GM18907 (cell line): ENCODE measurements around the gene STARD3.

Experiments used
- ATAC-seq: cut with Tn5 transposase; IDR thresholded peaks from one replicate; pipeline ENCODE4 v1.9.1; 2021; ENCODE audit warnings: mild to moderate bottlenecking, moderate library complexity; ENCODE audit not compliant: unreplicated experiment

The STARD3 gene

DNA sequence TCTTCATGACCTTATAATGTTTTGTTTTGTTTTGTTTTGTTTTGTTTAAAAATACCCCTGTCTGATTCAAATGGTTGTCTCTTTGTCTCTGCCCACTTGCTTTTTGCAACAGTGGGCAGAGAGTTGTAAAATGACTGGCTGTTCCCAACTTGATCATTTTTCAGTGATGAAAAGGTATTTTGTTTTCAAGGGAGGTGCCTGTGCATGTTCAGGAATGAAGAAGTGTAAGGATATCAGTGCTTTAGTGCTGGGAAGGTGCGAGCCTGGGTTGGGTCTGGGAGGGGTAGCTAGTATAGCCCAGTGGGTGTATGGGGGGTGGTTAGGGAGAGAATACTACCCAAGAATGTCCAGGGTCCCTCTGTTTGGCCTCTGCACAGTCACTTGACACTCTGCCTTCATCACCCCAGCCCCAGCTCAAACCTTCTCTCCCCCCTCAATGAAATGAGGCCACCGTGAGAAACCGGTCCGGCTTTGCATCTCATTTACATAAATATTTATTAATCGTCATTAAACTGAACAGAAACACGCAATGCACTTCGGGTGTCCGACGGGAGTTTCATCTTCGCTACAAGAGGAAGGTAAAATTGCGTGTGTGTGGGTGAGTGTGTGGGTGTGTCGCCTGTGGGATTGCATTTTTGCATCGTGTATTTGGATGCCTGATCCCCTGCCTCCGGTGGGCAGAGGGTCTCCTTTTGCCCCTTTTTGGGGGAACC lies 33.5 kb upstream of the STARD3 start:
- no peak for ATAC-seq

DNA sequence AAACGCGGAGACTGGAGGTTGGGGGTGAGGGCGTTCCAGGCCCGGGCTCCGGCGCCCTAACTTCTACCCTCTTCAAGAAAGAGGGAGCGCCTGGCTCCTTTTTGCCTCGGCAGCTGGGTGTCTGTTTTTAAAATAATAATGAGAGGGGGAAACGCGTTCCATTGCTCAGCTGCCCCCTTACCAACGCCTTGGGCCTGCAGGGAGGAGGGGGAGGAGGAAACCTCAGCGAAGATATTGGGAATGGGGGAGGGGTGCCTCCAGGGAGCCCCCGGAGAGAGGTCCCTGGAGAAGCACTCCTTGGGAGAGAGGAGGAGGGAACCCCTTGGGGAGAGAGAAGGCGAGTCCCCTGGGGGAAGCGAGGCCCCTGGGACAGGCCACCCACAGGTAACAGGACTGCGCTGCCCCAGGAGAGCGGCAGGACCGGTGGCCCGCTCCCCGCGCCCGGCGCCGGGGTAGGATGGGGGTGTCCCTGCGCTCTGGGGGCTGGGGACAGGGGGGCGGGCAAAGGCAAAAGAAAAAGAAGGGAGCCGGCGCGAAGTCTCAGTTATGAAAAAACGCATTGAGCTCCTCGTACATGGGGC lies 31.9 kb upstream of the STARD3 start:
- ATAC-seq = no peak

DNA sequence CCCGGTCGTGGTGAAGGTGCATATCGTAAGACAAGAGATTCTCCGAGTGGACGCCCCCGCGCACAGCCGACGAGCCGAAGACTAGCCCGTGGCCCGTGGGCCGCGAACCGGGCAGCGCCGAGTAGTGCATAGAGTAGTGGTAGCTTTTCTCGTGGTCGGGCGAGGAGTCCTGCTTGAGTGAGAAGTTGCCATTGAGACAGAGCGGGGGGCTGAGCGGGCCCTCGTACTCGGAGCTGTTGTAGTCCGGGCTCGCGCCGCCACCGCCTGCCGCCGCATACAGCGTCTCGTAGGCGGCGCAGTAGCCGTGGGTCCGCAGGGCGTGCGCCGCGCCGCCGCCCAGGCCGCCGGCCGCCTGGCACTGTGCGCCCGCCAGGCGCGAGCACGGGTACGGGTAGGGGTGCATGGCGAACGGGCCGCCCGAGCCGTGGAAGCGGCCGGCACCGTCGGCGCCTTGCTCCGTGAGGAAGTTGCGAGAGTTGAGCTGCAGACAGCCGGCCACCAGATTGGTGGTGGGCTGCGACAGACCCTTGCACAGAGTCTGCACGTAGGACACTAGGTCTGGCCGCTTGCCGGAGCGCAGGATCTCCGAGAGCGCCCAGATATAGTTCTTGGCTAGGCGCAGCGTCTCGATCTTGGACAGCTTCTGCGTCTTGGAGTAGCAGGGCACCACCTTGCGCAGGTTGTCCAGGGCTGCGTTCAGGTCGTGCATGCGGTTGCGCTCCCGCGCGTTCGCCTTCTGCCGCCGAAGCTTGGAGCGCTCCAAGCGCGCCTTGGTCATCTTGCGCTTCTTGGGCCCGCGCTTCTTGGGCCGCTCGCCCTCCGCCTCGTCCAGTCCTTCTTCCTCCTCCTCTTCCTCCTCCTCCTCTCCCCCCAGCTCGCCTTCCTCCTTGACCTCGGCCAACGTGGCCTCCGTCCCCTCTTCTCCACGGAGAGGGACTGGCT lies 31.2 kb upstream of the STARD3 start:
- no peak for ATAC-seq

DNA sequence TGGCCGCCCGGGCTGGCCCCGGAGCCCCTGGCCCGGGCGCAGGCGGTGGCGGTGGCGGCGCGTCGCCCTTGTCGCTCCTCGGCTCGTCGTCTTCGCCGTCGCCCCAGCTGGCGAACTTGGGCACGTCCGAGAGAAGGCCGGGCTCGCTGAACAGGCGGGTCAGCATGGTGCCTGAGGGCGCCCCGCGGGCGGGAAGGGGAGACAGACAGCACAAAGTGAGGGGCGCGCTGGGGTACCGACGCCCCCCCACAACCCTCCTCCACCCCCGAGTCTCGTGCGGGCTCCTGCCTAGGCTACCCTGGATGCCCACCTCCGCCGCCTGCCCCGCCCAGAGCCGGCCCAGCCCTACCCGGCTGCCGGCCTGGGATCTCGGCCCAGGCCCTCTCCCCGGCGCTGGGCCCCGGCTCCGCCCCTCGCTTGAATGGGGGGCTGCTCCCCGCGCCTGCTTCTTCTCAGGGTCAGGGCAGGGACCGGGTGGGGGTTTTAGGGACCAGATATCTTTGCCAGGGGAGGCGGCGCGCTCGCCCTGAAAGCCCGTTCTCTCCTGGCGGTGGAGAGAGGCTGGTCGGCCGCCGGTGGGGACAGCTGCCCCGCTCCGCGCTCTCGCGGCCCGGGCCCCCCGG lies 30.4 kb upstream of the STARD3 start:
- no peak for ATAC-seq

DNA sequence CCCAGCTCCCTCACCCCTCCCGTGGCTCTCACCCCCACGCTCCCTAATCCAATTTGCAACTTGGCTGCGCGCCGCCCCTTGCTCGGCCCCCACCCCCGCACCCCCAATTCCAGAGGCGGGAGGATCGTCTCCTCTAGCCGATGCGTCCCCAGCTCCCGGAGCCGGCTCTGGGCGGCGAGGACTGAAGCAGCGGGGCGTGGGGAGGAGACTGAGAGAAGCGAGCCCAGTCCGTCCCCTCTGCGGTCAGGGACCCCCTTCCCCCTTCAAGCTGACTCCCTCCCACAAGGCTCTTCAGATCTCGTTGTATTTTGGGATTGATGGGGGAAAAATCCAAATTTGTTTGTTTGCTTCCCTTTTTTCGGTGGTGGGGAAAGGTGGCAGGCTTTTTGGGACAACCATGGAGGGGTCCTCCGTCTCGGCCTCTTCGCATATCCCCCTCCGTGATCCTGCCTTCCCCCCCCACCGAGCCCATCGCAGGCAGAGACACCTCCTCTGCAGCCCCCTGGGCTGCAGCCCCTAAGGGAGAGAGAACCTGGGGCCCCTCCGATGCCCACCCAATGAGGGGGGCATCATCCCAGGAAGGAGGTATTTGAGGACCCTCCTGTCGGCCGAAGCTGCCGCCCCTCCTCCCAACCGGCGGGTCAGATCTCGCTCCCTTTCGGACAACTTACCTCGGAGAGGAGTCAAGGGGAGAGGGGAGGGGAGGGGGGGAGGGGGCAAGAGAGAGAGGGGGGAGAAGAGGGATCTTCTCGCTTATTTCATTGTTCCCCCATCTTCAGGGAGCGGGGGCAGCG lies 29.7 kb upstream of the STARD3 start:
- no peak for ATAC-seq

DNA sequence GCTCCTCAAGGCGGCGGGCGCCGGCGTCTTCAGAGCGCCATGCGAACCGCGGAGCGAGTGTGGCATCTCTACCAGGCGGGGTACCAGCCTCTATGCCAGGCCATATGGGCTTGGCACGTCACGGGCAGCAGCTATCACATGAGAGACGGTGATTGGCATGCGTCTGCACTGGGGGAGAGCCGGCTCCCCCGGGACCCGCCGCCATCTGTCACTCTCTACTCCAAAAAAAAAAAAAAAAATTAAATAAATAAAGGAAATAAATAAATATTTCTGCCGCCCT lies 29.2 kb upstream of the STARD3 start, which contains the start of gene NEUROD2:
NEUROD2 (minus strand) TSS at position 70 of the 280 bp plus-strand sequence. CDS start 1,321 bp downstream, outside the sequence.
- no peak for ATAC-seq

DNA sequence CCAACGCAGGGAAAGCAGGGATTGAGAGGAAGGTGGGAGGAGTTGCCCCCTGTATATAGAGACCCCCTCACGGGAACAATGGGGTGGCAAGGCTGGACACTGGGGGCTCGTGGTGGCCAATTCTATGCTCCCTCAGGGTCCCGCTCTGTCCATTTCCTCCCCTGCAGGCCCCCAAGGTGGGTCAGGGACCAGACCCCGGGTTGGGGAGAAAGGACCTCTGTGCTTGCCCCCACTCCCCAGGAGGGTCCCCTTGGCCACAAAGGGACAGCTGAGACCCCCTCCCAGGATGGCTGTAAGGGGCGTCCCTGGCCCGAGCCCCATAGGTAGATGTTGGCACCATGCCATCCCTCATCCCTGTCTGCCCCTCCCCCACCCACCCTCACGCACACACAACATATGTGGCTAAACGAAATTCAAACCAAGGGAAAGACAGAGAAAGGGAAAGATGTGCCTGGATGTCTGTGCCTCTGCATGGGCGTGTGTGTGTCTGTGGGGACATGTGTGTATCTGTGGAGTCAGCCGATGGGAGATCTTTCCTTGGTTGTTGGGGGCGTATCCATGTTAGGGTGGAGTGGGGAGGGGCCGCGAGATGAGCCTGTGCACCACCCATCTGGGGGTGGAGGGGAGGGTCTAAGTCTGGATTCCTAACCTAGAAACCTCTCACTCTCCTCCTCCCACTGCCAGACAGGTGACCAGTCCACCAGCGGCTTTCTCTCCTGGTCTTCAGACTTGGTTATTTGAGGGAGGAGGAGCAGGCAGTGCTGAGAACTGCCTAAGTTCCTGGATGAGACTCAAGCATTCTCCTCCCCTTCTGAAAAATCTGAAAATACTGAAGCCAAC lies 28.6 kb upstream of the STARD3 start:
- ATAC-seq = no peak

DNA sequence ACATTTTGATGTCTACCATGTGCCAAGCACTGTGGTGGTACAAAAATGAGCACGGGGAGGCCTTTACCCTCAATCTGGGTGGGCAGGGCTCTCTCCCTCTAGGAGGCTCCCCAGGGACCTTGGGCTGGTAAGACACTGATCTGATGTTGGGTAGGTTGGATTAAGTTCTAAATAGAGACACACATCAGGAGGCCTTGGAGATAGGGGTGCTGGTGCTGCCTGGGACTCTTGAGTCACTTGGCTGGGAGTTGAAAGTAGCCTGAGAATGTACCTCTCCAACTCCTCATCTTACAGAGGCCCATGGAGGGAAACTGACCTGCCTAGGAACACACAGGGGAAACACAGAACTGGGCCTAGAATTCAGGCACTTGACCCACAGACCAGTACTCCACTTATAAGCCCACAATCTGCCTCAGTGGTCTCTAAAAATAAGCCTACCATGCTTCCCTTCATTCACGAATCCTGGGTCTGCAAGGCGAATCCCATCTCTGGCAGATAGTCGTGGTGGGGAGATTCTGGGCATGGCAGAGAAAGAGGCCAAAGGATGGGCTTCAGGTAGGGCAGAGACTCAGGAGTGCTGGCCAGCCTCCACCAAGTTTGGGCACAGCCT lies 27.4 kb upstream of the STARD3 start:
- ATAC-seq = no peak

DNA sequence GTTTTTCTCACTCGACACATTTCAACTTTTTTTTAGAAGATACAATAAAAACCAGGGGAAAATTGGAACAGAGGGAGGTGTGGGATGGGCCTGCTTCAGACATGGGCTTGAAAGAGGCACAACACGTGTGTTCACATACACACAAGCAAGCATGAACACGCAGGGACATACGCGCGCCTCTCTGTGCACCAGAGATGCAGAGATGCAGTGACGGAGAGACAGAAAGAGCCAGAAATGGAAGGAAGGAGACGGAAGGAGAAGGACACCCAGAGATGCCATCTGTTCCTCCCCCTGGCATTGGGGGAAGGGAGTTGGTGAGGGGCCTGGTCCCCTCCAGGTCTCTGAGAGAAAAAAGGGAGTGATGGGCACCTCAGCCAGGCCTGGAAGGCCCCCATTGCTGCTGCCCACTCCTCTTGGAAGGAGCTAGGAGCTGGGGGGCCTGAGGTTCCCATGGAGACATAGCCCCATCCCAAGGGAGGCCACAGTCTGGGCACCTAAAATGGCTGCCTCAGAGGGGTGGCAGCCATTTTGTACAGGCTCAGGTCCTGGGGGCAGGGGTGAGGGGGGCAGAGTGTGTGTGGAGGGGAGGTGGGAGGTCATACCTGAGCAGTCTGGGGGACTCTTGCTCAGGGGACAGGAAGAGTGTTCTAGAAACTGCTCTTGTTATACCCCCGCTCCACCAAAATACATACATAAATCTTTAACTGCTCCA lies 25.4 kb upstream of the STARD3 start:
- ATAC-seq = no peak

DNA sequence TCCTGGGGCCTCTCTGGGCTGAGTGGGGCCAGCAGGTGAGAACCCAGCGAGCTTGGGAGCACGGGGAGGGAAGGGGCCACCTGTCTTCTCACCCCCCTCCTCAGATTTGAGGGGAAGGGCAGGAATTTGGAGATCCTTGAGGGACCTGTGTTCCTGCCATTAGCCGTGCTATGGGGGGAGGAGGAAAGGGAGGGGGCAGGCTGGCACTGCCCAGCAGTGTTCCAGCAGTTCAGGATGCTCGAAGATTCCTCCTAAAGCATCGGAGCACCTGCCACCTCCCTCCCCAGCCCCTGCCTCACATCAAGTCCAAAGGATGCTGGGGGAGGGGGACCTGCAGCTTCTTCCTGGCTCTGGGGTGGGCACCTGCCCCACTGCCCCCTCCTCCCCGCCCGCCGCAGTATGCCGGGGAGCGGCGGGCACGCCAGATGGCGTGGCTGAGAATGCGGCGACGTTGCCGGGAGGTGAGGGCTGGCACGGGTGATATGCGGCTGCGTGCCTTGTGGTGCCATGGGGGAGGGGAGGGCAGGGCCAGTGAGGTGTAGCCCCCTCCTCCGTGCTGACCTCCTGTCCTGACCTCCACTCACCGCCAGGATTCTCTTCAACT lies 24.6 kb upstream of the STARD3 start:
- no peak for ATAC-seq

DNA sequence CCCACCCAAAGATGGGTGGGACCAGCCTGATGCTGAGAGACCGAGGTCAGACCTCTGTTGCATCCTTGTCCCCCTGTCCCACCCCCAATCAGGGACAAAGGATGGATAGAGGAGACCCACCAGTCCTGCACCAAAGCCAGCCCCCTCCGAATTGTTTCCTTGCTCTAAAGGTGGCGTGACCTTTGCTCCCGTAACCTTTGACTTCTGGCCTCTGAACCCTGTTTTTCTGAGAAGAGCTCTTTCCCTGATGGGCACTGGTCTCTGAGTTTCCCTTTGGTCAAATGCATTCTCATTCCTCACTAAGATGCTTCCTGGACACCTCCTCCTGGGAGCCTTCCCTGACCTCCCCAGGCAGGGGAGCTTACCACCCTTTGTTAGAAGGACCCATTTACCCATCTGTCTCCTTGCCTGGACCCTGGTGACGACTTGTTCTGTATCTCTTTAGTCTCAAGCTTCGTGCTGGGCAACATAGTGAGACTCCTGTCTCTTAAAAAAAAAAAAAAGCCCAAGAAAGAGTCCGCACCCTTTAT lies 23.9 kb upstream of the STARD3 start:
- no peak for ATAC-seq

DNA sequence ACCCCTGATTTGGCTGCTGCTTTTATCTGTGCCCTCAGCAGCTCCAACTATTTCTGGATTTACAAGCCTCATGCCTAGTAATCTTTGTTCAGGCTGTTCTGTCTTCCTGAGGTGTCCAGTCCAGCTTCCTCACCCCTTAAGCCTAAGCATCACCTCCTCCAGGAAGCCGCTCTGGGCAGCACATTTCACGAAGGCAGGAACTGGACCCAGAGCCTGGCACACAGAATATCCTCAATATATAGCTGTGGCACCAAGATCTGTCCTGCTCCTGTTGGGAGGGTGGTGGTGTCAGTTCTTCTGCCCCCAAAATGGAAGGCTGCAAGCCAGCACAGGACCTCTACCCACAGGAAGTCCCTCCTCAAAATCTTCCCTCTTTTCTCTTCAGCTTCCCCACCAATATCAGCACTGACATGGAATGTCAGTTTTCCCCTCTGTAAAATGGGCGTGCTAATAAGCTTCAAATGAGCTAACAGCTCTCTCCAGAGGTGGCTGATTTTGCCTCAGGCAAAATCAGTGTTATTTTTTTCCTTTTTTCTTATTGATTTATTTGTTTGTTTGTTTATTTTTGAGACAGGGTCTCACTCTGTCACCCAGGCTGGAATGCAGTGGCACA lies 22.3 kb upstream of the STARD3 start:
- no peak for ATAC-seq

DNA sequence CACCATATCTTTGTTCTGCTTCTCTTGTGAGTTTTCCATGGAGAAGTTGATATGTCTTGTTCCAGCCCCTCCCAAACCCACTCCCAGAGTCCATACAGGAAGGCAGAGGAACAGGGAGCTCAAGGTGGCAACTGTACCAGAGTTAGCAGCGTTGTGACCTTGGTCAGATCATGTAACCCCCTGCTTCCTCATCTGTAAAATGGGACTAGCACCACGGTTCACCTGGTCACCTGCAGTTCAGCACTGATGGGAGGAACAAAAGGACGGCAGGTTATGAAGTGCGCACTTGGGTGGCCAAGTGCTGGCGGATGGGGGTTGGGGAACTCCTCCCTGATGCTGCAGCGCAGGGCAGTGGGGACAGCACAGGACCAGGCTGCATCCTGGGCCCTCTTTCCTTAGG lies 21.5 kb upstream of the STARD3 start:
- no peak for ATAC-seq

DNA sequence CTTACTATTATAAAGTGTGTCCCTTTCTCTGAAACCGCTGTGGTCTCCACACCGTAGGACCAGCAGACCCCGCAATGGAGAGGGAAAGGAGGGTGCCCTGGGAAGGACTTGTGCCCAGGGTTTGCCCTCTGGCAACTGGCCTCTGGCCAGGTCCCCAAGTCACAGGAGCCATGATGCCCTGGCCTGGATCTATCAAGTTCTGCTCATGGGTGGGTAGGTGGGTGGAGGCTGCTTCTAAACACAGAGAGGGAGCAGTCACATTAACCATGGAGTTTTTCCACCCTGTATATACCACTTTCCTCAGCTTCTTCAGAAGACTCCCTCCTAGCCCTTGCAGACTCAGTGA lies 19.9 kb upstream of the STARD3 start:
- ATAC-seq = no peak

DNA sequence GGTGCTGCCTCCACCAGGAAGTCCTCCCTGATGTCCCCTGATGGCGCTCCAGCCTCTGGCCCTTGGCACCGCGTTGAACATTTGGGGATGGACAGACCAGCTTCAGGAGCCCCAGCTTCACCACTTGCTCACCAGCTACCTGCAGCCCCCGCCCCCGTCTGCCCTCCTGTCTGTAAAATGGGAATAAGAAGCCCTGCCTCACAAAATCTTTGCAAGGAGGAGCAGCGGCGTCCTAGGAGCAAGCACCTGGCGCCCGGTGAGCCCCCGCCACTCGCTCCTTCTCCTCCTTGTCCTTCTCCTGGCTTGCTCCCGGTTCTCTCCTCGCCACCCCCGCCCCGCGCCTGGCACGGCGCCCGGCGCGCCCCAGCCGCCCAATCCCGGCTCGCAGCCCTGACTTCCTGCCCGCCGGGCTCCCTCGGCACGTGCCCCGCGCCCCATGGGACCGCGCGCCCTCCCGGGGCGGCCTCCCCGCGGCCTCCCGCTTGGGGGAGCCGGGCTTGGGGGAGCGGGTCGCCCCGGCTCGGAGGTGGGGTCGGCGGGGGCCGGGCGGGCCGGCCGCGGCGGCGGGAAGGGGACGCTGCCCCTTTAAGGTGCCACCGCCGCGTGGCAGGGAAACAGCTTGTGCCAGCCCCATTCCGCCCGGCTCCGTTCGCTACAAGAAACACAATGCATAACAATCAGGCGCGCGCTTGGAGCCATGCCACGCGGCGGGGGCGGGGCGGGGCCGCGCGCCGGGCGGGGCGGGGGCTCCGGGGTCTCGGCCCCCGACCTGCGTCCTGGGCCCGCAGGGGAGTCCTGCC lies 19.3 kb upstream of the STARD3 start:
- no peak for ATAC-seq

DNA sequence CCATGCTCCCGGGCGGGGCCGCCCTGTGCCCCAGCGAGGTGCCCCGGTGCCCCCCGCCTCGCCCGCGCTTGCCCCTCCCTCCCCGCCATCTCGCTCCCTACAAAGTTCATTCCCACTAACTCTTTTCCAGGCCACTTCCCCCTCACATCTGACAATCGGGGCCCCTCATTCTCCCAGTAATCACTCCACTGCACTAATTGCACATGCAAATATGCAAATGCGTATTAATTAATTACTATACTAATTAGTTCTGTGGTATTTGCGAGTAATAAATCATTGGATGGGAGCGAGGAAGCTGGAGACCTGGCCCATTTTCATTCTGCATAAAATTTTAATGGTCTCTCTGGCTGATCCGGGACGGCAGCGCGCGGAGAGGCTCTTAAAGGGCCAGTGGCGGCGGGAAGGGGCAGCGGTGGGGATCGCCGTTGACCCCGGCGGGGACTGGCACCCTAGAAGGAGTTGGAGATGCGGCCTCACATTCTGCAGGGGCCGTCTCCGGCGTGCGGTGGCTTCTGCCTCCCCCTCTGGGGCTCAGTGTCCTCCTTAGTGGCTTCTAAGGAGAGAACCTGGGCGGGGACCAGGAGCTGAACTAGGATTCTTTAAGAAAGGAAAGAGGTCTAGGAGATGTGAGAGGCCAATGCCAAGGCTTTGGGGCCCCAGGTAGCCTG lies 18.6 kb upstream of the STARD3 start:
- ATAC-seq = no peak
